Activated T-helper 1 cell treated with anti-CD3 and anti-CD28 coated beads, Interleukin-12 subunit alpha, Interleukin-12 subunit beta, Interleukin-2, Interleukin-4 antibody, amounts not matched to agents 30 ng/mL and 10 ng/mL and 1 ng/mL, durations not matched to agents 14 hours and 24 hours and 36 hours (primary cell): ENCODE measurements around the gene KAT5. TPM values are rescaled to one million over a fixed set of nuclear protein-coding genes. Genes with fewer than 3 reads are reported as not detected.
"Not testable (repeated sequence)": the region's sequence is repeated elsewhere in the genome, so short reads cannot be mapped to it uniquely, and the experiment has no call there.

Source experiments
- DNase-seq: peaks from one replicate; pipeline ENCODE4 v3.0.0; 2021; ENCODE audit warnings: low spot score
- H3K27ac Mint-ChIP-seq: one replicate; pipeline ENCODE4 v1.8.0; 2021; ENCODE audit warnings: mild to moderate bottlenecking, mixed read lengths
- H3K27me3 Mint-ChIP-seq: one replicate; pipeline ENCODE4 v1.8.0; 2022; ENCODE audit warnings: mild to moderate bottlenecking, moderate library complexity, mixed read lengths; ENCODE audit not compliant: insufficient read depth
- H3K36me3 Mint-ChIP-seq: one replicate; pipeline ENCODE4 v1.8.0; 2021; ENCODE audit warnings: low read depth, mixed read lengths
- H3K4me1 Mint-ChIP-seq: one replicate; pipeline ENCODE4 v1.8.0; 2021; ENCODE audit warnings: low read depth, mixed read lengths
- H3K4me3 Mint-ChIP-seq: one replicate; pipeline ENCODE4 v1.8.0; 2021; ENCODE audit warnings: mild to moderate bottlenecking, moderate library complexity, mixed read lengths
- H3K9me3 Mint-ChIP-seq: one replicate; pipeline ENCODE4 v1.8.0; 2021; ENCODE audit warnings: mixed read lengths
- intact Hi-C: fragments of 100-400 bp; cut with micrococcal nuclease; formaldehyde crosslinking; loops from one replicate; pipeline ENCODE4 v1.15.1; 2024
- total RNA-seq: library from RNA; stranded (reverse); gene quantifications from 2 replicates; pipeline ENCODE4 v1.2.3, GENCODE V29; 2022

KAT5 gene
- total RNA-seq, 1 donor from 2014 or later, result 68.1 TPM

GRCh38 chr11:65714433-65714832 is 2.4 kb downstream of the KAT5 start:
- no peak for DNase-seq
- Mint-ChIP-seq H3K27me3 (no peaks in the 10 kb centered on the region), H3K9me3 (no peaks in the 10 kb centered on the region), H3K4me1 (peaks cover 47% of the 10 kb centered on the region), H3K36me3 (peaks cover 46% of the 10 kb centered on the region), H3K4me3 (peak overlapping the region; percentile 57), H3K27ac (peak overlapping the region; percentile 44)
- intact Hi-C loops, result loop anchor here (5.0 kb wide), 3 partner anchors 288 to 553 kb away; partner anchors contain the start of genes BANF1, EIF1AD, FRMD8 and RAB1B

- Mint-ChIP-seq H3K36me3 (peaks cover 50% of the 10 kb centered on the region), H3K27ac (no peak overlapping the region), H3K27me3 (no peaks in the 10 kb centered on the region), H3K9me3 (no peaks in the 10 kb centered on the region), H3K4me1 (peaks cover 43% of the 10 kb centered on the region), H3K4me3 (no peak overlapping the region)
- no peak for DNase-seq
- intact Hi-C loops, result no loop called here
These were observed 4.2 kb downstream of the KAT5 start for GRCh38 chr11:65716302-65716701.

- Mint-ChIP-seq H3K27ac (peak overlapping the region; percentile 74), H3K27me3 (no peaks in the 10 kb centered on the region), H3K36me3 (peaks cover 50% of the 10 kb centered on the region), H3K4me3 (no peak overlapping the region), H3K9me3 (no peaks in the 10 kb centered on the region), H3K4me1 (peaks cover 38% of the 10 kb centered on the region)
- intact Hi-C loops, result no loop called here
- DNase-seq, result no peak
These were observed 4.8 kb downstream of the KAT5 start for GRCh38 chr11:65716774-65717405.

GRCh38 chr11:65717906-65718305 is 5.9 kb downstream of the KAT5 start:
- intact Hi-C loops, result no loop called here
- Mint-ChIP-seq H3K4me1 (peaks cover 32% of the 10 kb centered on the region), H3K27ac (no peak overlapping the region), H3K36me3 (peaks cover 47% of the 10 kb centered on the region), H3K27me3 (no peaks in the 10 kb centered on the region), H3K9me3 (no peaks in the 10 kb centered on the region), H3K4me3 (no peak overlapping the region)
- no peak for DNase-seq

- intact Hi-C loops, result no loop called here
- H3K4me1 Mint-ChIP-seq, result peaks cover 32% of the 10 kb centered on the region
- DNase-seq, result no peak
These were observed 6.5 kb downstream of the KAT5 start for GRCh38 chr11:65718531-65718930.

GRCh38 chr11:65718964-65719492 is 7.0 kb downstream of the KAT5 start:
- peaks cover 32% of the 10 kb centered on the region for H3K4me1 Mint-ChIP-seq
- H3K27me3 Mint-ChIP-seq, result no peaks in the 10 kb centered on the region
- H3K9me3 Mint-ChIP-seq, result no peaks in the 10 kb centered on the region
- DNase-seq, result no peak
- H3K27ac Mint-ChIP-seq, result no peak overlapping the region
- H3K4me3 Mint-ChIP-seq, result peak overlapping the region; percentile 97
- intact Hi-C loops, result no loop called here
- peaks cover 43% of the 10 kb centered on the region for H3K36me3 Mint-ChIP-seq

More at GRCh38 chr11:65718531-65718930, 6.5 kb downstream of the KAT5 start:
- H3K36me3 Mint-ChIP-seq, result peaks cover 45% of the 10 kb centered on the region
- H3K9me3 Mint-ChIP-seq, result no peaks in the 10 kb centered on the region
- peak overlapping the region; percentile 97 for H3K4me3 Mint-ChIP-seq
- H3K27ac Mint-ChIP-seq, result no peak overlapping the region
- no peaks in the 10 kb centered on the region for H3K27me3 Mint-ChIP-seq

GRCh38 chr11:65719871-65720210 is 7.8 kb downstream of the KAT5 start:
- H3K4me3 Mint-ChIP-seq, result peak overlapping the region; percentile 97
- intact Hi-C loops, result loop anchor here (1.0 to 2.0 kb wide), 3 partner anchors 8 to 138 kb away; partner anchors contain the start of genes CFL1, KAT5 and RELA
- peak; percentile 11 for DNase-seq
- H3K27me3 Mint-ChIP-seq, result peaks cover under 1% of the 10 kb centered on the region
- H3K4me1 Mint-ChIP-seq, result peaks cover 27% of the 10 kb centered on the region
- H3K36me3 Mint-ChIP-seq, result peaks cover 36% of the 10 kb centered on the region
- peak overlapping the region; percentile 93 for H3K27ac Mint-ChIP-seq
- no peaks in the 10 kb centered on the region for H3K9me3 Mint-ChIP-seq

- H3K27me3 Mint-ChIP-seq, result peaks cover 2% of the 10 kb centered on the region
- peak within 1 kb of the TSS; percentile 97 for H3K4me3 Mint-ChIP-seq
- intact Hi-C loops, result loop anchor here (1.0 to 2.0 kb wide), 3 partner anchors 8 to 138 kb away; partner anchors contain the start of genes CFL1, KAT5 and RELA
- H3K36me3 Mint-ChIP-seq, result peaks cover 31% of the 10 kb centered on the region
- peaks cover 22% of the 10 kb centered on the region for H3K4me1 Mint-ChIP-seq
- H3K27ac Mint-ChIP-seq, result peak within 1 kb of the TSS; percentile 93
- H3K9me3 Mint-ChIP-seq, result no peaks in the 10 kb centered on the region
- DNase-seq, result peak; percentile 76
These were observed 8.3 kb downstream of the KAT5 start, which contains the start of gene RNASEH2C for GRCh38 chr11:65720211-65720934. RNASEH2C (minus strand) TSS chr11:65720798; CDS start chr11:65720758, 40 bp downstream.

GRCh38 chr11:65722261-65722660 is 10.2 kb downstream of the KAT5 start:
- Mint-ChIP-seq H3K36me3 (peaks cover 24% of the 10 kb centered on the region), H3K27me3 (peaks cover 10% of the 10 kb centered on the region), H3K27ac (no peak overlapping the region), H3K4me1 (peaks cover 22% of the 10 kb centered on the region), H3K4me3 (peak overlapping the region; percentile 65), H3K9me3 (no peaks in the 10 kb centered on the region)
- intact Hi-C loops, result no loop called here
- no peak for DNase-seq

GRCh38 chr11:65726660-65727059 is 14.6 kb downstream of the KAT5 start:
- Mint-ChIP-seq H3K9me3 (no peaks in the 10 kb centered on the region), H3K27ac (no peak overlapping the region), H3K4me3 (no peak overlapping the region), H3K27me3 (peaks cover 10% of the 10 kb centered on the region), H3K4me1 (no peaks in the 10 kb centered on the region), H3K36me3 (no peaks in the 10 kb centered on the region)
- intact Hi-C loops, result no loop called here
- no peak for DNase-seq

- Mint-ChIP-seq H3K4me3 (no peak overlapping the region), H3K27me3 (peaks cover 16% of the 10 kb centered on the region), H3K27ac (no peak overlapping the region), H3K4me1 (no peaks in the 10 kb centered on the region), H3K9me3 (no peaks in the 10 kb centered on the region), H3K36me3 (no peaks in the 10 kb centered on the region)
- no peak for DNase-seq
- intact Hi-C loops, result no loop called here
These were observed 15.8 kb downstream of the KAT5 start for GRCh38 chr11:65727865-65728264.

GRCh38 chr11:65730461-65730860 is 18.4 kb downstream of the KAT5 start:
- intact Hi-C loops, result no loop called here
- Mint-ChIP-seq H3K4me1 (no peaks in the 10 kb centered on the region), H3K4me3 (no peak overlapping the region), H3K27me3 (peaks cover 20% of the 10 kb centered on the region), H3K9me3 (peaks cover under 1% of the 10 kb centered on the region), H3K27ac (no peak overlapping the region), H3K36me3 (no peaks in the 10 kb centered on the region)
- DNase-seq, result no peak

GRCh38 chr11:65735111-65735510 is 23.1 kb downstream of the KAT5 start:
- H3K36me3 Mint-ChIP-seq, H3K4me1 Mint-ChIP-seq, H3K4me3 Mint-ChIP-seq, H3K27ac Mint-ChIP-seq, DNase-seq, intact Hi-C loops: not testable (repeated sequence)
- Mint-ChIP-seq H3K9me3 (peaks cover 25% of the 10 kb centered on the region), H3K27me3 (peaks cover 29% of the 10 kb centered on the region)
